ENCODE results near the gene RBL2.

Gene RBL2

GRCh38 chr16:53503270-53503923 lies 69.1 kb downstream of the RBL2 start:
- H3K4me3 ChIP-seq (ENCODE audit: low read depth, low read length): peak overlapping the region; percentile 88
- POLR2A ChIA-PET: interaction anchor here (0.6 to 2.1 kb wide), 9 partner anchors 9 to 1698 kb away, joined by 3 to 12 read pairs (median 5); partner anchors contain the start of gene RBL2
- peaks cover 0 to 8% of the 10 kb centered on the region in 2 experiments; a peak in 1 of 3 replicates for H3K36me3 ChIP-seq (ENCODE audit: control insufficient read depth in 2 of 2, insufficient read depth in 1 of 2, low read length in 2 of 2)
- CTCF ChIA-PET: interaction anchor here (0.7 kb wide), 1 partner anchor 29 kb away, joined by 4 read pairs; no protein-coding TSS in a partner anchor
- no peaks in the 10 kb centered on the region for H3K9me3 ChIP-seq (ENCODE audit: control insufficient read depth, insufficient read depth, low read depth, low read length)
- H3K4me1 ChIP-seq (ENCODE audit: control insufficient read depth, insufficient read depth, low read length): peaks cover 16% of the 10 kb centered on the region
- H3K27ac ChIP-seq (ENCODE audit: extremely low read depth, low read depth, low read length): peak overlapping the region; percentile 71; the same call in 1 of the 2 replicates
- TF ChIP-seq KLF10 (tag by site-specific recombination; IDR thresholded peaks at IDR 0.05) (peak; percentile 94), KLF1 (tag by site-specific recombination; IDR thresholded peaks at IDR 0.05) (peak; percentile 76), ZXDB (tag by site-specific recombination; IDR thresholded peaks at IDR 0.05) (peak; percentile 97), ZBTB21 (tag by site-specific recombination; IDR thresholded peaks at IDR 0.05) (no peak), ZNF555 (tag by site-specific recombination; conservative IDR thresholded peaks at IDR 0.05) (no peak), ZBTB20 (tag by site-specific recombination; IDR thresholded peaks at IDR 0.05) (peak; percentile 65), ZNF341 (tag by site-specific recombination; IDR thresholded peaks at IDR 0.05; ENCODE audit: low read depth) (peak; percentile 85), ZSCAN5A (tag by site-specific recombination; IDR thresholded peaks at IDR 0.05) (no peak; the same call in 1 of the 2 replicates), SP3 (tag by site-specific recombination; IDR thresholded peaks at IDR 0.05) (peak; percentile 97), ZNF664 (tag by site-specific recombination; IDR thresholded peaks at IDR 0.05) (no peak), ZNF704 (tag by site-specific recombination; IDR thresholded peaks at IDR 0.05) (no peak), ZNF362 (tag by site-specific recombination; IDR thresholded peaks at IDR 0.05) (no peak), ZNF366 (tag by site-specific recombination; conservative IDR thresholded peaks at IDR 0.05) (no peak), ZNF510 (tag by site-specific recombination; IDR thresholded peaks at IDR 0.05; ENCODE audit: insufficient replicate concordance) (no peak), ZNF548 (tag by site-specific recombination; IDR thresholded peaks at IDR 0.05) (no peak), ZNF777 (tag by site-specific recombination; IDR thresholded peaks at IDR 0.05; ENCODE audit: borderline replicate concordance) (no peak), ZNF449 (tag by site-specific recombination; IDR thresholded peaks at IDR 0.05) (peak; percentile 73), ZNF76 (tag by site-specific recombination; IDR thresholded peaks at IDR 0.05; ENCODE audit: borderline replicate concordance, low read depth) (no peak), MYNN (tag by site-specific recombination; IDR thresholded peaks at IDR 0.05; ENCODE audit: borderline replicate concordance) (no peak), ZNF146 (tag by site-specific recombination; IDR thresholded peaks at IDR 0.05) (no peak), RBAK (tag by site-specific recombination; IDR thresholded peaks at IDR 0.05) (no peak), SP2 (tag by site-specific recombination; IDR thresholded peaks at IDR 0.05) (peak; percentile 97), ZNF16 (tag by site-specific recombination; IDR thresholded peaks at IDR 0.05; ENCODE audit: low read depth) (no peak), ZNF280C (tag by site-specific recombination; IDR thresholded peaks at IDR 0.05) (no peak), ZNF658 (tag by site-specific recombination; IDR thresholded peaks at IDR 0.05) (no peak), TCF7L2 (IDR thresholded peaks at IDR 0.05; ENCODE audit: borderline replicate concordance, low read depth, low read length) (no peak), ZFHX2 (tag by site-specific recombination; conservative IDR thresholded peaks at IDR 0.05) (0 out of 2 replicates have a peak, but pooled peaks have one; percentile 30), OVOL3 (tag by site-specific recombination; IDR thresholded peaks at IDR 0.05) (no peak), ZFP69B (tag by site-specific recombination; IDR thresholded peaks at IDR 0.05) (peak; percentile 73)
